HCT116 (cell line): ENCODE measurements around the gene DLST. TPM values are rescaled to one million over a fixed set of nuclear protein-coding genes. Genes with fewer than 3 reads are reported as not detected.

Experiments
- ATAC-seq: fragments of 200-7000 bp; cut with Tn5 transposase; 2 replicates; pipeline ENCODE4 v1.9.1; 2020; ENCODE audit warnings: mild to moderate bottlenecking, moderate library complexity
- BruUV-seq: library from RNA; stranded (reverse); fragments of 400-500 nt; replicated peaks from 2 replicates; lab custom pipeline; 2021; lab: Mats Ljungman, UMichigan
- CTCF ChIA-PET: fragments of 300-600 bp; sonication (Branson Sonifier 250); formaldehyde crosslinking; loops from one replicate; lab custom pipeline; 2021; ENCODE audit warnings: antibody characterized with exemption; lab: Charles Lee
- POLR2A ChIA-PET: fragments of 300-600, 350-600 bp; sonication (Branson Sonifier 250); formaldehyde crosslinking; loops from one replicate; lab custom pipeline; 2021; ENCODE audit warnings: antibody characterized with exemption; lab: Charles Lee
- RAD21 ChIA-PET, 2 experiments: fragments of 300-600 bp; sonication (Branson Sonifier 250); formaldehyde crosslinking; loops; one replicate each; lab custom pipeline; 2023; ENCODE audit warnings: low total read pairs in 2 of 2; ENCODE audit not compliant: uncharacterized antibody in 2 of 2, unreplicated experiment in 2 of 2, low non-redundant PET in 1 of 2; lab: Charles Lee
- DNase-seq: peaks from one replicate; pipeline ENCODE4 v3.0.0-alpha.2; 2010; ENCODE audit warnings: low read depth, low spot score
- H2AFZ ChIP-seq: fragments of 200-600 bp; shearing (Covaris generic), sonication (generic); 2 replicates; pipeline ENCODE4 v1.6.1; 2017; ENCODE audit warnings: low read depth, mixed run types, mixed read lengths, antibody characterized with exemption, low read length; ENCODE audit not compliant: poor library complexity, severe bottlenecking
- H3K27ac ChIP-seq: 2 replicates; pipeline ENCODE4 v1.5.1; 2012; ENCODE audit warnings: low read depth, low read length
- H3K27me3 ChIP-seq: fragments of 200-600 bp; sonication (generic); 2 replicates; pipeline ENCODE4 v1.6.1; 2016; ENCODE audit warnings: mixed run types, low read length, mixed read lengths; ENCODE audit not compliant: insufficient read depth
- H3K36me3 ChIP-seq, 2 experiments: fragments of 200-500 bp in 1 of 2; fragments of 200-600 bp in 1 of 2; sonication (Bioruptor generic) in 1 of 2; sonication (generic) in 1 of 2; 2 replicates each; pipeline versions ENCODE4 v1.5.1 to v1.6.1; 2014 to 2016; ENCODE audit warnings: low read length in 2 of 2, inconsistent platforms in 1 of 2, mixed read lengths in 1 of 2, mixed run types in 1 of 2; ENCODE audit not compliant: insufficient read depth in 2 of 2, control insufficient read depth in 1 of 2
- H3K4me1 ChIP-seq, 2 experiments: fragments of 200-600 bp in 1 of 2; sonication (generic) in 1 of 2; 2 replicates each; pipeline versions ENCODE4 v1.5.1 to v1.6.1; 2012 to 2017; ENCODE audit warnings: low read length in 2 of 2, inconsistent platforms in 1 of 2, mild to moderate bottlenecking in 1 of 2, mixed read lengths in 1 of 2, mixed run types in 1 of 2, moderate library complexity in 1 of 2; ENCODE audit not compliant: insufficient read depth in 2 of 2, control insufficient read depth in 1 of 2
- H3K4me2 ChIP-seq: fragments of 200-600 bp; sonication (generic); 2 replicates; pipeline ENCODE4 v1.6.1; 2017; ENCODE audit warnings: mixed run types, low read length, mixed read lengths
- H3K4me3 ChIP-seq, 2 experiments: fragments of 200-600 bp in 1 of 2; sonication (generic) in 1 of 2; replicated peaks in 1 of 2; 2 replicates each; pipeline ENCODE4 v1.5.1; 2011 to 2016; ENCODE audit warnings: low read length in 2 of 2, control low read depth in 1 of 2, low read depth in 1 of 2, mild to moderate bottlenecking in 1 of 2, mixed read lengths in 1 of 2, mixed run types in 1 of 2
- H3K79me2 ChIP-seq: fragments of 200-600 bp; sonication (generic); 2 replicates; pipeline ENCODE4 v1.6.1; 2017; ENCODE audit warnings: mild to moderate bottlenecking, mixed run types, low read length, moderate library complexity, mixed read lengths; ENCODE audit not compliant: insufficient read depth
- H3K9ac ChIP-seq: fragments of 200-600 bp; sonication (generic); 2 replicates; pipeline ENCODE4 v1.6.1; 2016; ENCODE audit warnings: low read length, mixed read lengths
- H3K9me2 ChIP-seq: fragments of 200-600 bp; sonication (generic), shearing (Covaris generic); 2 replicates; pipeline ENCODE4 v1.6.1; 2017; ENCODE audit warnings: mixed run types, mild to moderate bottlenecking, moderate library complexity; ENCODE audit not compliant: insufficient read depth
- H3K9me3 ChIP-seq, 2 experiments: fragments of 200-500 bp in 1 of 2; fragments of 200-600 bp in 1 of 2; sonication (Bioruptor generic) in 1 of 2; sonication (generic) in 1 of 2; 2 replicates each; pipeline ENCODE4 v1.6.1; 2014 to 2017; ENCODE audit warnings: low read length in 2 of 2, mixed read lengths in 2 of 2, inconsistent platforms in 1 of 2, low read depth in 1 of 2, mild to moderate bottlenecking in 1 of 2, mixed run types in 1 of 2, moderate library complexity in 1 of 2; ENCODE audit not compliant: control insufficient read depth in 1 of 2, insufficient read depth in 1 of 2
- H4K20me1 ChIP-seq: fragments of 200-600 bp; sonication (generic), shearing (Covaris generic); 2 replicates; pipeline ENCODE4 v1.6.1; 2017; ENCODE audit warnings: mixed run types, mild to moderate bottlenecking, moderate library complexity; ENCODE audit not compliant: insufficient read depth
- ATF3 ChIP-seq: IDR thresholded peaks from 2 replicates; pipeline ENCODE4 v1.6.1; 2012
- CBX3 ChIP-seq: IDR thresholded peaks from 2 replicates; pipeline ENCODE4 v1.6.1; 2012; ENCODE audit warnings: low read depth
- CTCF ChIP-seq, 3 experiments: fragments of 200-600 bp in 1 of 3; sonication (generic) in 1 of 3; IDR thresholded peaks in 2 of 3; conservative IDR thresholded peaks in 1 of 3; 2 replicates each; pipeline ENCODE4 v1.5.1; 2012 to 2017; ENCODE audit warnings: low read depth in 2 of 3, low read length in 2 of 3, antibody characterized with exemption in 1 of 3, borderline replicate concordance in 1 of 3, control low read depth in 1 of 3, mild to moderate bottlenecking in 1 of 3, mixed read lengths in 1 of 3, mixed run types in 1 of 3, moderate library complexity in 1 of 3; ENCODE audit not compliant: insufficient read depth in 1 of 3
- EGR1 ChIP-seq: IDR thresholded peaks from 2 replicates; pipeline ENCODE4 v1.6.1; 2012; ENCODE audit warnings: low read depth
- EZH2 ChIP-seq: fragments of 200-600 bp; sonication (generic); IDR thresholded peaks from 2 replicates; pipeline ENCODE4 v1.6.1; 2017; ENCODE audit warnings: antibody characterized with exemption, mixed run types
- FOSL1 ChIP-seq: IDR thresholded peaks from 2 replicates; pipeline ENCODE4 v1.6.1; 2012; ENCODE audit warnings: low read depth
- JUND ChIP-seq: IDR thresholded peaks from 2 replicates; pipeline ENCODE4 v1.6.1; 2012
- POLR2A ChIP-seq: IDR thresholded peaks from 2 replicates; pipeline ENCODE4 v1.7.0; 2011; ENCODE audit warnings: borderline replicate concordance; ENCODE audit not compliant: insufficient read depth, insufficient read length; ENCODE audit errors: extremely low read depth
- RAD21 ChIP-seq: IDR thresholded peaks from 2 replicates; pipeline ENCODE4 v1.6.1; 2012; ENCODE audit warnings: low read depth, mild to moderate bottlenecking
- SIN3A ChIP-seq: IDR thresholded peaks from 2 replicates; pipeline ENCODE4 v1.6.1; 2012; ENCODE audit warnings: low read depth
- SP1 ChIP-seq: IDR thresholded peaks from 2 replicates; pipeline ENCODE4 v1.6.1; 2012; ENCODE audit warnings: low read depth
- SRF ChIP-seq: IDR thresholded peaks from 2 replicates; pipeline ENCODE4 v1.6.1; 2012; ENCODE audit warnings: low read depth
- TCF7L2 ChIP-seq: IDR thresholded peaks from 2 replicates; pipeline ENCODE4 v1.7.0; 2011; ENCODE audit warnings: borderline replicate concordance, inconsistent platforms; ENCODE audit not compliant: insufficient read depth, insufficient read length; ENCODE audit errors: extremely low read depth
- YY1 ChIP-seq: IDR thresholded peaks from 2 replicates; pipeline ENCODE4 v1.6.1; 2011; ENCODE audit warnings: low read length, low read depth, moderate library complexity, mild to moderate bottlenecking; ENCODE audit not compliant: insufficient replicate concordance; ENCODE audit errors: extremely low read depth
- ZFX ChIP-seq: fragments of 450-650 bp; IDR thresholded peaks from 2 replicates; pipeline ENCODE4 v1.6.1; 2017
- ZNF274 ChIP-seq: fragments of 200-500 bp; sonication (Bioruptor generic); IDR thresholded peaks from 2 replicates; pipeline ENCODE4 v1.6.1; 2014; ENCODE audit warnings: mild to moderate bottlenecking, low read depth, low read length, inconsistent platforms
- intact Hi-C: fragments of 100-400 bp; cut with micrococcal nuclease; formaldehyde crosslinking; loops from 2 replicates; pipeline ENCODE4 v1.10.0; 2022
- total RNA-seq: library from RNA; stranded (reverse); gene quantifications from one replicate; pipeline ENCODE4 v1.2.1, GENCODE V29; 2021; ENCODE audit not compliant: unreplicated experiment
- TF ChIP-seq, protein P1 (sequence below): IDR thresholded peaks from 2 replicates; pipeline ENCODE4 v1.6.1; 2012; ENCODE audit warnings: low read depth

DLST gene
- total RNA-seq, 1 experiment from 2014 or later, result 101 TPM

GRCh38 chr14:74898083-74898482, 16.4 kb downstream of the DLST start (continued):
- TF ChIP-seq, protein P1, sequence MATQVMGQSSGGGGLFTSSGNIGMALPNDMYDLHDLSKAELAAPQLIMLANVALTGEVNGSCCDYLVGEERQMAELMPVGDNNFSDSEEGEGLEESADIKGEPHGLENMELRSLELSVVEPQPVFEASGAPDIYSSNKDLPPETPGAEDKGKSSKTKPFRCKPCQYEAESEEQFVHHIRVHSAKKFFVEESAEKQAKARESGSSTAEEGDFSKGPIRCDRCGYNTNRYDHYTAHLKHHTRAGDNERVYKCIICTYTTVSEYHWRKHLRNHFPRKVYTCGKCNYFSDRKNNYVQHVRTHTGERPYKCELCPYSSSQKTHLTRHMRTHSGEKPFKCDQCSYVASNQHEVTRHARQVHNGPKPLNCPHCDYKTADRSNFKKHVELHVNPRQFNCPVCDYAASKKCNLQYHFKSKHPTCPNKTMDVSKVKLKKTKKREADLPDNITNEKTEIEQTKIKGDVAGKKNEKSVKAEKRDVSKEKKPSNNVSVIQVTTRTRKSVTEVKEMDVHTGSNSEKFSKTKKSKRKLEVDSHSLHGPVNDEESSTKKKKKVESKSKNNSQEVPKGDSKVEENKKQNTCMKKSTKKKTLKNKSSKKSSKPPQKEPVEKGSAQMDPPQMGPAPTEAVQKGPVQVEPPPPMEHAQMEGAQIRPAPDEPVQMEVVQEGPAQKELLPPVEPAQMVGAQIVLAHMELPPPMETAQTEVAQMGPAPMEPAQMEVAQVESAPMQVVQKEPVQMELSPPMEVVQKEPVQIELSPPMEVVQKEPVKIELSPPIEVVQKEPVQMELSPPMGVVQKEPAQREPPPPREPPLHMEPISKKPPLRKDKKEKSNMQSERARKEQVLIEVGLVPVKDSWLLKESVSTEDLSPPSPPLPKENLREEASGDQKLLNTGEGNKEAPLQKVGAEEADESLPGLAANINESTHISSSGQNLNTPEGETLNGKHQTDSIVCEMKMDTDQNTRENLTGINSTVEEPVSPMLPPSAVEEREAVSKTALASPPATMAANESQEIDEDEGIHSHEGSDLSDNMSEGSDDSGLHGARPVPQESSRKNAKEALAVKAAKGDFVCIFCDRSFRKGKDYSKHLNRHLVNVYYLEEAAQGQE, result no peak
- TF ChIP-seq TCF7L2 (no peak), ZNF274 (no peak), FOSL1 (no peak), SP1 (no peak), YY1 (no peak), ATF3 (no peak)

GRCh38 chr14:74898694-74899093, 17.0 kb downstream of the DLST start:
- Histone ChIP-seq H4K20me1 (no peaks in the 10 kb centered on the region), H3K9me2 (no peaks in the 10 kb centered on the region), H3K4me2 (no peak overlapping the region), H3K79me2 (no peaks in the 10 kb centered on the region), H3K9ac (no peak overlapping the region), H2AFZ (no peak overlapping the region), H3K4me3 (no peak overlapping the region), H3K36me3 (peaks cover 69 to 78% of the 10 kb centered on the region in 2 experiments), H3K27ac (no peak overlapping the region), H3K9me3 (no peaks in the 10 kb centered on the region), H3K27me3 (no peaks in the 10 kb centered on the region), H3K4me1 (no peaks in the 10 kb centered on the region)
- ChIA-PET CTCF (no interaction called here), RAD21 (no interaction called here), POLR2A (no interaction called here)
- BruUV-seq, result no TSS peak
- ATAC-seq (no peak), DNase-seq (no peak)
- intact Hi-C loops, result no loop called here
- TF ChIP-seq RAD21, result no peak
- no peak for TF ChIP-seq ZFX
- TF ChIP-seq SP1, result no peak
- no peak for TF ChIP-seq FOSL1
- TF ChIP-seq, protein P1, result no peak
- no peak for TF ChIP-seq SIN3A
- TF ChIP-seq CTCF (IDR thresholded peaks at IDR 0.05 in 2 of 3, conservative IDR thresholded peaks at IDR 0.05 in 1 of 3; ENCODE audit: borderline replicate concordance in 1 of 3, insufficient read depth in 1 of 3, low read depth in 2 of 3, low read length in 2 of 3), result no peak
- TF ChIP-seq ZNF274, result no peak
- no peak for TF ChIP-seq EZH2
- no peak for TF ChIP-seq POLR2A
- no peak for TF ChIP-seq ATF3
- TF ChIP-seq EGR1, result no peak
- TF ChIP-seq JUND, result no peak
- no peak for TF ChIP-seq CBX3
- no peak for TF ChIP-seq SRF
